H9 (cell line): ENCODE measurements around the gene LDLR. TPM values are rescaled to one million over a fixed set of nuclear protein-coding genes. Genes with fewer than 3 reads are reported as not detected.

Experiments used
- DNase-seq: peaks from one replicate; pipeline ENCODE4 v3.0.0-alpha.2; 2017
- H2AFZ ChIP-seq: one replicate; pipeline ENCODE4 v1.6.1; 2013; ENCODE audit warnings: mild to moderate bottlenecking, low read length, control low read depth, moderate library complexity
- H2AK5ac ChIP-seq: 2 replicates; pipeline ENCODE4 v1.6.1; 2013; ENCODE audit warnings: low read length, control low read depth, mixed read lengths; ENCODE audit not compliant: insufficient read length
- H2BK120ac ChIP-seq: one replicate; pipeline ENCODE4 v1.6.1; 2013; ENCODE audit warnings: low read depth, mild to moderate bottlenecking, low read length, control low read depth, inconsistent platforms; ENCODE audit not compliant: poor library complexity, severe bottlenecking
- H2BK12ac ChIP-seq: 2 replicates; pipeline ENCODE4 v1.6.1; 2013; ENCODE audit warnings: low read length, control low read depth, mixed read lengths, low read depth; ENCODE audit not compliant: insufficient read length
- H2BK15ac ChIP-seq: 2 replicates; pipeline ENCODE4 v1.6.1; 2013; ENCODE audit warnings: low read depth, low read length, control low read depth
- H2BK20ac ChIP-seq: one replicate; pipeline ENCODE4 v1.6.1; 2013; ENCODE audit warnings: low read depth, mild to moderate bottlenecking, low read length, control low read depth, inconsistent platforms; ENCODE audit not compliant: poor library complexity, severe bottlenecking
- H2BK5ac ChIP-seq: 2 replicates; pipeline ENCODE4 v1.6.1; 2013; ENCODE audit warnings: low read length, control low read depth, mixed read lengths; ENCODE audit not compliant: insufficient read length
- H3K14ac ChIP-seq: 2 replicates; pipeline ENCODE4 v1.6.1; 2013; ENCODE audit warnings: low read length, control low read depth; ENCODE audit not compliant: insufficient read depth
- H3K18ac ChIP-seq: 2 replicates; pipeline ENCODE4 v1.6.1; 2013; ENCODE audit warnings: low read depth, mild to moderate bottlenecking, mixed read lengths, low read length, control low read depth; ENCODE audit not compliant: insufficient read length
- H3K23ac ChIP-seq: 2 replicates; pipeline ENCODE4 v1.6.1; 2013; ENCODE audit warnings: low read length, control low read depth, mixed read lengths, low read depth; ENCODE audit not compliant: insufficient read length
- H3K23me2 ChIP-seq: 2 replicates; pipeline ENCODE4 v1.6.1; 2013; ENCODE audit warnings: low read depth, mild to moderate bottlenecking, mixed read lengths, low read length, control low read depth; ENCODE audit not compliant: insufficient read length, poor library complexity, severe bottlenecking
- H3K27ac ChIP-seq: 2 replicates; pipeline ENCODE4 v1.5.1; 2013; ENCODE audit warnings: low read length, control low read depth, mixed read lengths, low read depth; ENCODE audit not compliant: insufficient read length
- H3K27me3 ChIP-seq: 2 replicates; pipeline ENCODE4 v1.6.1; 2013; ENCODE audit warnings: low read length, control low read depth, inconsistent platforms; ENCODE audit not compliant: insufficient read depth
- H3K4ac ChIP-seq: 2 replicates; pipeline ENCODE4 v1.6.1; 2013; ENCODE audit warnings: low read depth, mild to moderate bottlenecking, control low read depth, inconsistent platforms, low read length, moderate library complexity
- H3K4me1 ChIP-seq: 2 replicates; pipeline ENCODE4 v1.6.1; 2013; ENCODE audit warnings: low read length, control low read depth, inconsistent platforms; ENCODE audit not compliant: insufficient read depth
- H3K4me2 ChIP-seq: 2 replicates; pipeline ENCODE4 v1.6.1; 2013; ENCODE audit warnings: low read length, control low read depth, mixed read lengths; ENCODE audit not compliant: insufficient read length, insufficient read depth
- H3K56ac ChIP-seq: 2 replicates; pipeline ENCODE4 v1.6.1; 2013; ENCODE audit warnings: low read depth, mild to moderate bottlenecking, mixed read lengths, low read length, control low read depth; ENCODE audit not compliant: insufficient read length
- H3K79me1 ChIP-seq: 2 replicates; pipeline ENCODE4 v1.6.1; 2013; ENCODE audit warnings: low read depth, mild to moderate bottlenecking, moderate library complexity, low read length, control low read depth, inconsistent platforms; ENCODE audit not compliant: insufficient read depth, poor library complexity, severe bottlenecking
- H3K79me2 ChIP-seq: 2 replicates; pipeline ENCODE4 v1.6.1; 2013; ENCODE audit warnings: low read length, control low read depth, inconsistent platforms; ENCODE audit not compliant: insufficient read depth
- H3K9ac ChIP-seq: 2 replicates; pipeline ENCODE4 v1.6.1; 2013; ENCODE audit warnings: low read length, control low read depth, mixed read lengths; ENCODE audit not compliant: insufficient read length; ENCODE audit errors: extremely low read depth
- H3K9me3 ChIP-seq: one replicate; pipeline ENCODE4 v1.6.1; 2013; ENCODE audit warnings: low read depth, low read length, inconsistent platforms; ENCODE audit not compliant: control insufficient read depth
- H3T11ph ChIP-seq: one replicate; pipeline ENCODE4 v1.6.1; 2013; ENCODE audit warnings: mild to moderate bottlenecking, low read length, control low read depth, inconsistent platforms
- H4K20me1 ChIP-seq: one replicate; pipeline ENCODE4 v1.6.1; 2013; ENCODE audit not compliant: control insufficient read depth, insufficient read length, insufficient read depth
- H4K5ac ChIP-seq: 2 replicates; pipeline ENCODE4 v1.6.1; 2013; ENCODE audit warnings: low read depth, mild to moderate bottlenecking, mixed read lengths, low read length, control low read depth; ENCODE audit not compliant: insufficient read length
- H4K8ac ChIP-seq: replicated peaks from 2 replicates; pipeline ENCODE4 v1.6.1; 2013; ENCODE audit warnings: low read length, control low read depth, mixed read lengths, low read depth; ENCODE audit not compliant: insufficient read length
- H4K91ac ChIP-seq: 2 replicates; pipeline ENCODE4 v1.6.1; 2013; ENCODE audit warnings: low read depth, mild to moderate bottlenecking, moderate library complexity, mixed read lengths, low read length, control low read depth; ENCODE audit not compliant: insufficient read length
- H3K27ac Mint-ChIP-seq, 3 experiments: 2 replicates in 2 of 3; 3 replicates in 1 of 3; pipeline ENCODE4 v1.8.0; 2020 to 2021; ENCODE audit warnings: mixed read lengths in 3 of 3, mild to moderate bottlenecking in 1 of 3, moderate library complexity in 1 of 3
- H3K27me3 Mint-ChIP-seq: 2 replicates; pipeline ENCODE4 v1.8.0; 2021; ENCODE audit warnings: low read depth, mild to moderate bottlenecking, moderate library complexity, mixed read lengths
- H3K36me3 Mint-ChIP-seq, 3 experiments: 2 replicates in 2 of 3; 3 replicates in 1 of 3; pipeline ENCODE4 v1.8.0; 2020 to 2021; ENCODE audit warnings: low read depth in 3 of 3, mixed read lengths in 3 of 3; ENCODE audit not compliant: insufficient read depth in 1 of 3
- H3K4me1 Mint-ChIP-seq, 2 experiments: 2 replicates each; pipeline ENCODE4 v1.8.0; 2020; ENCODE audit warnings: mixed read lengths in 2 of 2
- H3K4me3 Mint-ChIP-seq, 2 experiments: 2 replicates in 1 of 2; 3 replicates in 1 of 2; pipeline ENCODE4 v1.8.0; 2020 to 2021; ENCODE audit warnings: mild to moderate bottlenecking in 2 of 2, mixed read lengths in 2 of 2, moderate library complexity in 1 of 2
- H3K9me3 Mint-ChIP-seq, 2 experiments: 2 replicates in 1 of 2; 3 replicates in 1 of 2; pipeline ENCODE4 v1.8.0; 2020; ENCODE audit warnings: mild to moderate bottlenecking in 2 of 2, mixed read lengths in 2 of 2, moderate library complexity in 1 of 2
- WGBS: extraction: QIAGEN DNeasy Blood & Tissue Kit; methylation state at CpG from one replicate; pipeline ENCODE4 v1.1.7; 2013; ENCODE audit warnings: missing lambda C conversion rate, low lambda C conversion rate, mixed read lengths; ENCODE audit not compliant: insufficient read length; ENCODE audit errors: extremely low coverage; 5-methylcytosine and 5-hydroxymethylcytosine counted together
- total RNA-seq: library from RNA; stranded (reverse); gene quantifications from 2 replicates; pipeline ENCODE4 v1.2.1, GENCODE V29; 2021
- TF ChIP-seq, protein P1 (sequence below): fragments of 200-600 bp; sonication (generic); conservative IDR thresholded peaks from 3 replicates; pipeline ENCODE4 v1.8.0; 2021; ENCODE audit warnings: antibody characterized with exemption, mild to moderate bottlenecking

Gene LDLR
- total RNA-seq, 1 experiment from 2014 or later, result 92.7 TPM

DNA sequence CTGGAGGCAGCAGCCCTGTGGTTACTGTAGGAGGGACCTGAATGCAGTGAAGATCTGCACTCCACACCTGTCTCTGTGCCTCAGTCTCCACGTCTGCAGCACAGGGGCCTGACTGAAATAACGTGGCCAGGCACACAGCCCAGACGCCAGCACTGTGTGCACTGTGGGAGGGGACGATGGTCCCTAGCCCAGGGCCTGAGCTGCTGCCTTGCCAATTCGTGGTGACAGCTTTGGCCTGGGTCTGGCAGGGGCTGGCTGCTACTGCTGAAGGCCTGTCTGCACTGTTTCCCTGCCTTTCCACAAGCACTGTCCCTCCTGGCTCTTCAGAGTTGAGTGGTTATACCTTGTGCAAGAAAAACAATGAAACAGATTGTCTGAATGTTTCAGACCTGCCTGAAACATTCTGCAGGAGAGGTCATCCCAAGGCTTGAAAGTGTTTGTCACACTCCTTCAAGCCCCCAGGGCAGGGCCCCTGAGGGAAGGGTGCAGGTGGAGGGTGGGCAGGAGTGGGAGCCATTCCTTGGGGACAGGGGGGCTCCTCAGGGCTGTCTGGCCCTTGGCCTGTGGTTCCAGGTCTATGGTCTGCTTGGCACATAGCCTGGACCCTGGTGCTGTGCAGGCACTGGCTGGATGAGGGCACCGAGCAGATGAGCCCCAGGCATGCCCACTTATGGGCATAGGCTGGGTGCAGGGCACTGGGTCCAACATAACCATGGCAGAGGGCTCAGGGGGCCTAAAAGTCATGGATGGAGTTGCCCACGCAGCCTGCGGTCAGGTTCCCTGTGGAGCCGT is 38.7 kb upstream of the LDLR start:
- Histone ChIP-seq H2BK15ac (no peak overlapping the region), H3K27me3 (no peaks in the 10 kb centered on the region), H2BK12ac (no peak overlapping the region), H3K4me1 (no peaks in the 10 kb centered on the region), H3K79me2 (no peaks in the 10 kb centered on the region), H3K23me2 (no peaks in the 10 kb centered on the region), H3K79me1 (no peaks in the 10 kb centered on the region), H3K23ac (no peak overlapping the region), H3K27ac (no peak overlapping the region), H3K56ac (no peak overlapping the region), H3T11ph (no peak overlapping the region), H2BK5ac (no peak overlapping the region), H4K20me1 (no peaks in the 10 kb centered on the region), H3K18ac (no peak overlapping the region), H3K9me3 (no peaks in the 10 kb centered on the region), H4K5ac (no peak overlapping the region), H3K4me2 (no peak overlapping the region), H3K14ac (no peak overlapping the region; the same call in 1 of the 2 replicates), H4K91ac (no peak overlapping the region), H2BK120ac (no peak overlapping the region), H2AK5ac (no peak overlapping the region), H2AFZ (no peak overlapping the region), H3K4ac (no peak overlapping the region), H2BK20ac (no peak overlapping the region), H3K9ac (no peak overlapping the region), H4K8ac (no peak overlapping the region)
- TF ChIP-seq, protein P1, sequence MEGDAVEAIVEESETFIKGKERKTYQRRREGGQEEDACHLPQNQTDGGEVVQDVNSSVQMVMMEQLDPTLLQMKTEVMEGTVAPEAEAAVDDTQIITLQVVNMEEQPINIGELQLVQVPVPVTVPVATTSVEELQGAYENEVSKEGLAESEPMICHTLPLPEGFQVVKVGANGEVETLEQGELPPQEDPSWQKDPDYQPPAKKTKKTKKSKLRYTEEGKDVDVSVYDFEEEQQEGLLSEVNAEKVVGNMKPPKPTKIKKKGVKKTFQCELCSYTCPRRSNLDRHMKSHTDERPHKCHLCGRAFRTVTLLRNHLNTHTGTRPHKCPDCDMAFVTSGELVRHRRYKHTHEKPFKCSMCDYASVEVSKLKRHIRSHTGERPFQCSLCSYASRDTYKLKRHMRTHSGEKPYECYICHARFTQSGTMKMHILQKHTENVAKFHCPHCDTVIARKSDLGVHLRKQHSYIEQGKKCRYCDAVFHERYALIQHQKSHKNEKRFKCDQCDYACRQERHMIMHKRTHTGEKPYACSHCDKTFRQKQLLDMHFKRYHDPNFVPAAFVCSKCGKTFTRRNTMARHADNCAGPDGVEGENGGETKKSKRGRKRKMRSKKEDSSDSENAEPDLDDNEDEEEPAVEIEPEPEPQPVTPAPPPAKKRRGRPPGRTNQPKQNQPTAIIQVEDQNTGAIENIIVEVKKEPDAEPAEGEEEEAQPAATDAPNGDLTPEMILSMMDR, result no peak
- peaks cover 16 to 60% (median 37%) of the 10 kb centered on the region in 3 experiments; a peak in 6 of 7 replicates for H3K36me3 Mint-ChIP-seq
- H3K27ac Mint-ChIP-seq, result peak overlapping the region in 2 of 3 experiments; percentile 83 to 87; a peak in 1 of 7 replicates
- no peaks in the 10 kb centered on the region; a peak in 1 of 4 replicates for H3K4me1 Mint-ChIP-seq
- H3K4me3 Mint-ChIP-seq, result no peak overlapping the region
- WGBS, result no CpG with 5 or more reads among the region's 9 CpGs
- no peak for DNase-seq
- H3K27me3 Mint-ChIP-seq, result no peaks in the 10 kb centered on the region
- H3K9me3 Mint-ChIP-seq, result no peaks in the 10 kb centered on the region
